Right renal pelvis (tissue), 4 donors: Measurements from ENCODE around the gene GNG11. TPM values are rescaled to one million over a fixed set of nuclear protein-coding genes. Genes with fewer than 3 reads are reported as not detected.

Experiments
- DNase-seq, 4 donors: peaks; one replicate each; pipeline ENCODE4 v3.0.0-alpha.2; 2013; ENCODE audit warnings: low read depth in 4 of 4, low spot score in 3 of 4, missing footprints in 1 of 4
- polyA plus RNA-seq, 4 donors: library from polyadenylated mRNA; unstranded; fragments of 120-200 nt; gene quantifications; one replicate each; pipeline ENCODE4 v1.2.1, GENCODE V29; 2013; ENCODE audit not compliant: insufficient read length in 4 of 4

Gene GNG11
- polyA plus RNA-seq, 4 donors: 37.0 to 56.6 (median 51.9) TPM

DNA sequence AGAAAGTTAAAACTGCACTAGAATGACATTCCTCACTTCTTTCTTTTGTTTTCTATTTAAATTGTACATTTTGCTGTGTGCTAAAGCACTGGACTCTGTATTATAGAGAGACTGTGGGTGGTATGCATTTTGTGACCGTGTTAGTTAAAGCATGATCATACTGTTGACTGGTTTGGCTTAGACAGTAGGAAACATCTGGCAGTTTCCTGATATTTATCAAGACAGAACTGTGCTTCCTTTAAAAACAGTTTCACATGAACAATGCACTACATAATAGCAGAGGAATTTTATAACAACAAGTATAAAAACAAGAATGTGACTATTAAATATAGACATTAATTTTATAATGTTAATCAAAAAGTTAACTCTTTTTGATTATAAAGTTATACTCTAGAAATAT, 23.1 kb downstream of the GNG11 start:
- no peak for DNase-seq

DNA sequence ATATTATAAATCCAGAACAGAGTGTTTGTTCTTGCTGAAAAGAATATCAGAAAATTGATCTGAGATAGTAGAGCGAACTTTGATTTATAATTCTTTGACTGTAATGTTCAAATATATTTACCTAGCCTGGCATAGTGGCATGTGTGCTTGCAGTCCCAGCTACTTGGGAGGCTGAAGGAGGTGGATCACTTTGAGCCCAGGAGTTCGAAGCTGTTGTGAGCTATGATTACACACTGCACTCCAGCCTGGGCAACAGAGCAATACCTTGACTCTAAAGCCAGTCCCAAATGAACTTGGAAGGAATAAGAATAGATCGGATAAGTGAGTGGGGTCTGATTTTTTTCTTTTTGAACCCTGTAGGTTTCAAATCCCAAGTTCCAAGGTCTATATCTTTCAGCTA, 23.5 kb downstream of the GNG11 start:
- no peak for DNase-seq

DNA sequence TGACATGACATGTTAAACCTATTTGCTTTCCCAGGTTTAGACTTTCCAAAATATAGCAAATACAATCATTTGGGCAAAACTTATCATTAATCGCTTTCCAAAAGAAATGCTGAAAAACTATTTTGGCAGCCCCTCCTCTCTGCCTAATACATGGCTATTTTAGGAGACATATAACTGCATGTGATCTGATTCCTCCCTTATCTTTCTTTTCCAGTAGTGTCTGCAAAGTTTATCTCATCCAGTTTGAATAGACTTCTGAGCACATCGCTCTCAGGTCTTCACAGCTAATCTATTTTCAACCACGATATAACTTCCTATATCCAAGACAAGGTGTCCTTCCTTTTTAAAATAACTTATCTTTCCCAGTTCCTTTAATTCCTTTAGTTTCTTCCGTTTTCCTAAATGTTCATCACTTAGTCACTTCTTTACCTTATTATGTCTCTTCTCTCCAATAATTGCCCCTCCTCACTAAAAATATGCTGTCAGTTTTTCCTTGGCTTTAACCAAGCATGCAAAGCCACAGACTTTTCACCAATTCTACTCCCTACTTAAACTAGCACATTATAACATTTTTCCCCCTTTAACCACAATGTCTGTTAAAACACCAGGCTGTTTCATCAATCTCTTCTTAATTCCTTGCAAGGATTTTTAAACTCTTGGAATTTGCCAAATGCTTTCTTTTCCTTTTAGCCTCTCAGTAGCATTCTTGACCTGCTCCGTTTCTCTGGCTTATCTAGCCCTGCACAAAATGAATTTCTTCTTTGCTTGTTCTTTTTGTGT, 24.4 kb downstream of the GNG11 start:
- no peak for DNase-seq

DNA sequence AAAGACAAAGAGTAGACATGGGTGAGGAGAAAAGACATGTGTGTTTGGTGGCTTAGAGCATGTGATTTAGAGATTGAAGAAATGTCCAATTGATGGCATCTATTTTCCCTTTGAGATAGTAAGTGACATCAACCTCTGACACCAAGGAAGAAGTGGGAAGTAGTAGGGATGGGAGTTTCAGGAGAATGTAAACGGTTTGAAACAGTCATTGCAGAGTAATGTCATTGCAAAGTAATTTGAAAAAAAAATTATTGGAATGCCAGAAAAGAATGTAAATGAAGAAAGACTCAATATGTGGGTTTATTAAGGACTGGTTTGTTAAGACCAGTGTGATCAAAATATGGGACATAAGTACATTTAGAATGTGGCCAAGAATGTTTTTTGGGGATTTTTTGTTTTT, 26.6 kb downstream of the GNG11 start:
- DNase-seq: no peak

DNA sequence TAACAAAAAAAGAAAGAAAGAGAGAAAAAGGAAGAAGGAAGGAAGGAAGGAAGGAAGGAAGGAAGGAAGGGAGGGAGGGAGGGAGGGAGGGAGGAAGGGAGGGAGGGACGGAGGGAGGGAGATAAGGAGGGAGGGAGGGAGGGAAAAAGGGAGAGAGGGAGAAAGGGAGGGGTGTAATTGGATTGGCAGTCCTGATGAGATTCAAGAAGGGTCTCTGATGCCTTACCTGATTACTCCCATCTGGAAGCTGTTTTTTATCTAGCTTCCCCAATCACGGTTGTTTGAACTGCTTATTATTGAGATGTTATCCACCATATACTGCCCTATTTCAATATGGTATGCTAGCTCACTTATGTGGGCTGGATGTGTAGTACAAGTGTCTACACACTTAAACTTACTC, 27.3 kb downstream of the GNG11 start:
- no peak for DNase-seq

DNA sequence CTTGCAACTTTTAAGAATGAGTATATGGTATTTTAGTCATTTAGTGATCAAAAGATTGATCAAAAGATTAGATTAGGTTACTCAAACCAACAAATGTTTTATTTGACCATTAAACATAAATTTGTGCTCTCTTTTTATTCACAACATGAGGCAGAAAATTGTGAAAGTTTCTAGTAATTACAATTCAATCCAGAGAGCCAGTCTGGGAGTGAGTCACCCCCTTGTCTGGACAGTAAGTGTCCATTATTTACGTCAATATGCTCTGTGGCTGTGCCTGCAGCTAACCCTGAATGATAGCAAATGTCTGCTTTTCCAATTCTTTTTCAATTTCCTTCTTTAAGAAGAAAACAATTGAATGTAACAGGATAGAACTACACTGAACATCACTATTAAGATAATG, 27.9 kb downstream of the GNG11 start:
- DNase-seq: no peak

DNA sequence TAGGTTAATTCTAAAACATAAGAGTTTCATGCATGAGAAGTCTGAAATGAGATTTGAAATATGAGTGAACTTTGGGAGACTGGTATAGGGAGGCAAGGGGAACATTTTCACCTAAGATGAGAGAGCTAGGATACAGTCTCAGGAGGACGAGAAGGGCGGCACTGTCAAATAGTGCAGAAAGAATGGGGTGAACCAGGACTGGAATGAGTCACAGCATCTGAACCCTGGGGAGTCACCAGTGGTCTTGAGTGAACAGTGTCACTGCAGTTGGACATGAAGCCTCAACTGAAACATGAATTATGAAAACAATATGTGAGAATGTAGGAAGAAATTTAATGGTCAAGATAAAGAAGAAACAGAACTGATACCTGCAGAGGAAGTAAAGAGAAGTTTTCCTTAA, 33.8 kb downstream of the GNG11 start:
- DNase-seq: no peak

DNA sequence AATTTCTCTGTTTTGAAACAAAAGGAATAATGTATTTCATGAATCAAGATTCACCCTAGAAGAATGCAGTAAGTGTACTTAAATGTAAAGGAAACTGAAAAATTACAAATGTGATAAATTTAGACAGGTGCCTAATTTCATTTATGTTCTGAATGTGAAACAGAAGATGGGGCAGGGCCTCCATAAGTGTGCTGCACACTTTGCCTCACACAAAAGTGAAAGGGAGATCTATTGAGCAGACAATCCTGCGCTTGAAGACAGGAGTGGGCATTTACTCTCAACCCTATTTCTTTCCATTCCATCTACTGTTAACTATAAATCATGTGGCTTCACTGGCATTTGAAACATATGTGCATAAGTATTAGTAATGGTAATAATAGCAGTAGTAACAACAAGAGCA, 36.2 kb downstream of the GNG11 start:
- DNase-seq: no peak

DNA sequence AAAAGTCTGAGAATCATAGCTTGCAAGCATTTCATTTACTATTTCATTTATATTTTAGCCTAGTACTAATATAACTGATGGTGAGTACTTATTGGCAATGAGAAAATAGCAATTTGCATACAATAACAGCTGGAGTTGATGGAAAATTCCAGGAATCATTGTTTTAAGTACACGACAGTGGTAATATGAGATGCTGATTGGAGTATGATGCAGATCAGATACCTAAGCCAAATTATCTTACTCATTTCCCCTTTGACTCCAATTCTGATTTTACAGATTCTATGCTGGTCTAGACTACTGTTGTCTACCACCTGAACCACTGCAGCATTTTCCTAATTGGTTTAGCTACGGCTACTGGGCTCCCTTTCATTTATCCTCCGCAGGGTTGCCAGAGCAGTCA, 36.7 kb downstream of the GNG11 start:
- DNase-seq: no peak

DNA sequence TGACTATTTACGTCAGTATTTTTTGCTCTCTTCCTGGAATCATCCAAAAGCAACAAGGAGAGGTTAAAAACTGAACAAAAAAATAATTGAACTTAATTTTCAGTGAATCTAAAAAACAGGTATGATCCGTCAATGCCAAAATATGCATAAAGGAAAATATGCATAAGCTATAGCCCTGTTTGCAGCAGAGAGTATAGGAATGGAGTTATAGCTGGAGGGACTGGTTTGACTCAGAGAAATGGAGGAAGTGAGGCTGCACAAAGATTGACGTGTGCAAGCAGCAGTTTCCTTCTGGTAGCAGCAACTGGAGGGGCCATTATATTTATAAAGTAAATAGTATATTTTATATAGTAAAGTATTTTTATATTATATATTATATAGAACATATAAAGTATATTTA, 37.1 kb downstream of the GNG11 start:
- DNase-seq: no peak

DNA sequence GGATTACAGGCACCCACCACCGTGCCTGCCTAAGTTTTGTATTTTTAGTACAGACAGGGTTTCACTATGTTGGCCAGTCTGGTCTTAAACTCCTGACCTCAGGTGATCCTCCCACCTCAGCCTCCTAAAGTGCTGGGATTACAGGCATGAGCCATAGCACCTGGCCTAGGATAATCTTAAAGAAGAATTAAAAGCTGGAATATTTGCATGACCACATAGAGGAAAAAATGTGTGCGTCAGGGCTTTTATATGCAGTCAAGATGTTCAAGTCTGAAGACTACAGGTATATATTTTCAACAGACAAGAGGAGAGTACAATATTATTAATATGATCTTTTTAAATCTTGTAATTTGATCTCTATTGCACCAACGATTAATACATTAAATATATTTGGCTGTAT, 39.5 kb downstream of the GNG11 start:
- DNase-seq: no peak

DNA sequence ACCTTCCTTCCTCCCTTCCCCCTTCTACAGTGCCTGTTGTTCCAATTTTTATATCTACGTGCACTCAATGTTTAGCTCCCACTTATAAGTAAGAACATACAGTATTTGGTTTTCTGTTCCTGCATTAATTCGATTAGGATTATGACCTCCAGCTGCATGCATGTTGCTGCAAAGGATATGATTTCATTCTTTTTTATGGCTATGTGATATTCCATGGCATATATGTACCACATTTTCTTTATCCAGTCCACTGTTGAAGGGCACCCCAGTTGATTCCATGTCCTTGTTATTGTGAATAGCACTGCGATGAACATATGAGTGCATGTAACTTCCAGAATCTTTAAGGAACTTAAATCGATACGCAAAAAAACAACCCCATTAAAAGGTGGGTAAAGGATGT, 42.7 kb downstream of the GNG11 start:
- DNase-seq: no peak

DNA sequence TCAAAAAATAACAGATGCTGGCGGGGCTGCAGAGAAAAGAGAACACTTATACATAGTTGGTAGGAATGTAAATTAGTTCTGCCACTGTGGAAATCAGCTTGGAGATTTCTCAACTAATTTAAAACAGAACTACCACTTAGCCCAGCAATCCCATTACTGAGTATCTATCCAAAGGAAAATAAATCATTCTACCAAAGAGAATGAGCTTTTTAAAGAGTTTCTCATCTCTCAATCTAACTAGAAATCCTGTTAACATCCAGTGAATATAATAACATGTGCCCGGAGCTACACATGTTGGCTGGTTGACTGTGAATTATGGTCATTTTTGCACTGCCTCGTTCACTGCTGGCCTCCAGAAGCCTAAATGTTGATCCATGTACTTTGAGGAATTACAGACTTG, 43.3 kb downstream of the GNG11 start:
- DNase-seq: no peak

DNA sequence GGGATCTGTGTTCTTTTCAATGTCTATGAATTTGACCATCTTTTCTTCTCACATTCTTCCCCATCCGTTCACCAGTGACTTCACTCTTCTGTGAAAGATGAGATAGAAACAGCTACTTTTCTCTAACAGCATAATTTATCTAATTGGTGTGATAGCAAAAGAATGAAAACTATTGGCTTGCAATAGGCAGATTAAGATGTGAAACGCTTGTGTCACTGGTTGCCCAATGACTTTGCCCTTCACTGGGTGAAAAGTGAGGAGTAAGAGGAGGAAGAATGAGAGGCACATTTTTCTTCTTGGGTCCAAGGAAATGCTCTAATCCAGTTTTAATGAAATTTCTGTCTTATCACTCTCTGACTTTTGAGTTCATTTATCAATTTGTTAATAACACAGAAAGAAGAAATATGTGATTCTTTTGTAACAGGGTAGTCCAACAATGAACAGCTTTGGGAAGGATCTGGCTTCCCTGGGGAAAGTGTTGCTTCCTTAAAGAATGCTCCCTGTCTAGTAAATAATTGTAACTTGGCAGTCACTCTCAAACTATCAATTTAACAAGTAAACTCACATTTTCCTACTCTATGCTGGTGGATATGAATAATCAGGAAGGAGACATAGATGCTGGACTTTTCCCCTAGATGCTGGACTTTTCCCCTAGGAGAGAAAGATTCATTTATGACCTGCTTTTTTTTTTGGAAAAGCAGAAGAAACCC, 47.5 kb downstream of the GNG11 start:
- DNase-seq: no peak

DNA sequence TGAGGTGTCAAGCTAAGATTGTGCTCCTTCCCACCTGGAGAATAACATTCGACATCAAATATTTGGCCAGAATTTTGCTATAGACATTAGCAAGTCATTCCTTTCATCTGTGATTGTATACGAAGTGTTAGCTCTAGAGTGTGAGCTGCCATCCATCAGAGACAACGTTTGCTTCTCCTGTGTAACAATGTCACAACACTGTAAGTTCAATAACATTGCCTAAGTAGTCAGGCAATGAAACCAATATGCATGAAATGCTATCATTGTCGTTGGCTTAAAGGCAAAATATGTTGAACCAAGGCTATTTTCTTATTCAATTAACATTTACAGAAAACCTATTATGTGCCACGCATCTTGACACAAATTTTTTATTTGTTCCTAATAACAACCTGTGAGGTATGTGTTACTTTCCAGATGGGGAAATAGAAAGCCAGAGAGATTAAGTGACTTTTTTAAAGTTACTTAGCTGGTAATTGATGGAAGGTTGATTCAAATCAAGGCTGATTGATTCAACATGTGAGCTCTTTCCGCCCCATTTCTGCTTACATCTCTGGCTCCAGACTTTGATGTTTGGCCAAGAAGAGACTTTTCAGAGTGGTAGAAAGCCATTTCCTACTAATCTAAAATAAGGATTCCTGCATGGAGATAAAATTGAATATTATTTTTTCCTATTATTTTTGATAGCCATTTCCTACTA, 50.6 kb downstream of the GNG11 start:
- DNase-seq: no peak

DNA sequence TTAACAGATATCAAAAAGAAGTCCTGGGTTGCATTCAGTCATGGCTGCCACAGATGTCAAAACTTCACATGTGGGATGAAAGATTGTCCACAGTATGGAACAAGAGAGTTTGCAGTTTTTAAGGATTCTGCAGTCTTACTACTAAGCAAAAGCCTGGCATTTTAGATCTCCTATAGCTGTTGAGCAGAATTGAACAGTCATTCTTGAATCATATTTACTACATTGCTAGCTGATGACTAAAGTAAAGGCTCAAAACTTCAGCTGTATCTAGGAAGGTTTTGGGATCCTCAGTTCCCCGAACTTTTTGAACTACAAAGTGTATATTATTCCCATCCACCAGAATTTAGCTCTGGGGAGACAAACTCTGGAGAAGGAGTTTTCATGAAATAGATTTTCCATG, 51.6 kb downstream of the GNG11 start:
- no peak for DNase-seq

DNA sequence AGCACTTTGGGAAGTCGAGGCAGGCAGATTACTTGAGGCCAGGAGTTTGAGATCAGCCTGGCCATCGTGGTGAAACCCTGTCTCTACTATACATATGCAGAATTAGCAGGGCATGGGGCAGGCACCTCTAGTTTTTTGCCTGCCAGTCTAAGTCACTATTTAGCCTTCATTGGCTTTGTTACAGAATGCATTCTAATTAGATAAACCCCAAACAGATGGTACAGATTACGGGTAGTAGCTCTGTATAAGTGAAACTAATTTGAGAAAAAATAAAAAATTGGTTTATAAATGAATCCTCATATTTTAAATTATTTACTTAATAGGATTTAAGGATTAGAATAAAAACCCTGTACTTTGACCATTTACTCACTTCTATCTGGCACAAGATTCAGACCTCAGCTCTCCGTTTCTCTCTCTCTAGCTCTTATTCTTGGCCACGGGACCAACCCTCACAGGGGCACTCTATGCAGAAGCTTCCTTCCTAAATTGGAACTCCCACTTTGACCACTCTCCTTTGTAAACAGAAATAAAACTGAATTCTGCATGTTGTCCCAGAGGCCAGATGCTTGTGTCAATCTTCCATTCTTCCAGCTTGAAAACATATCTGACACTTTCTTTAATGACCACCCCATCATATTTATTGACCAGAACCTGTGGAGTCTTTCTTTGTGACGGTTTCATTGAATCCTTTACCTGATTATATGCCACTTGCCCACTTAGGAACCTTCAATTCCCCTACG, 55.8 kb downstream of the GNG11 start:
- no peak for DNase-seq
